Left ventricle myocardium inferior (tissue), 1 donor: ENCODE results near the gene TMEM107. TPM values are rescaled to one million over a fixed set of nuclear protein-coding genes. Genes with fewer than 3 reads are reported as not detected.

Experiments
- DNase-seq: peaks from one replicate; pipeline ENCODE4 v3.0.0-alpha.2; 2020
- H3K27ac ChIP-seq: fragments of 200-600 bp; replicated peaks from 2 replicates; pipeline ENCODE4 v1.8.0; 2021
- H3K27me3 ChIP-seq: fragments of 200-600 bp; 2 replicates; pipeline ENCODE4 v1.8.0; 2021; ENCODE audit warnings: low read depth
- H3K36me3 ChIP-seq: fragments of 200-600 bp; 2 replicates; pipeline ENCODE4 v1.8.0; 2021
- H3K4me1 ChIP-seq: fragments of 200-600 bp; 2 replicates; pipeline ENCODE4 v1.8.0; 2021
- H3K4me3 ChIP-seq: fragments of 200-600 bp; 2 replicates; pipeline ENCODE4 v1.8.0; 2021; ENCODE audit warnings: mild to moderate bottlenecking, moderate library complexity
- H3K9me3 ChIP-seq: fragments of 200-600 bp; replicated peaks from 2 replicates; pipeline ENCODE4 v1.8.0; 2021
- CTCF ChIP-seq: fragments of 200-600 bp; IDR thresholded peaks from 2 replicates; pipeline ENCODE4 v1.8.0; 2021; ENCODE audit warnings: antibody characterized with exemption, mild to moderate bottlenecking, borderline replicate concordance
- intact Hi-C: fragments of 100-400 bp; cut with micrococcal nuclease; formaldehyde crosslinking; loops from one replicate; pipeline ENCODE4 v1.11.0; 2022
- total RNA-seq: library from RNA; stranded (reverse); fragmentation: NEBNext Ultra II Directional; extraction: Animal tissue kit (Norgen Biotek cat#: 25700); gene quantifications from one replicate; pipeline ENCODE4 v1.2.1, GENCODE V29; 2021
- donor health status: DM: no; HTN: yes; CAD: no; lungs with severe emphysema.

The TMEM107 gene
- total RNA-seq, 1 donor from 2014 or later = 7.9 TPM

DNA sequence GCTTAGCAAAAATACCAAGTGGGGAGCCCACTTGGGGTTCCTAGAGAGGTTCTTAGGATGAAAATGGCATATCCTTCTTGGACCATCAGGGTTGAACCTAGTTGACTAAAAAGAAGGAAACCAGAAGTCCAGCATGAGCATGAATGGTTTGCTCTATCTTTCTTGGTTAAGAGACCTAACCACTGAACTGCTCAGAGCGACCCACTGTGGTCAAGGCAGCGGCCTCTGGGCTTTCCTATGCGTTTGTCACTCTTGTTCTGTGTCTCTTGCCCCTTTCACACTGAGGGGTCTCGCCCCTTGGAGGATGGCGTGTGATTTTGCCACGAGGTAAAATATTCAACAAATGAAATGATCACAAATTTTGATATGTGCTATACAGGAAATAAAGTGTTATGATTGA is 14.3 kb upstream of the TMEM107 start:
- Histone ChIP-seq H3K4me3 (peak overlapping the region; percentile 83), H3K27me3 (no peaks in the 10 kb centered on the region)
- intact Hi-C loops = no loop called here

GRCh38 chr17:8189711-8190477 is 13.7 kb upstream of the TMEM107 start, which contains the start of gene BORCS6:
TSS of gene BORCS6 (minus strand) at chr17:8190180. CDS start at chr17:8190140, 40 bp downstream.
- intact Hi-C loops = loop anchor here (5.0 to 10.0 kb wide), 2 partner anchors 32 to 65 kb away; partner anchors contain the start of gene HES7
- peaks cover 57% of the 10 kb centered on the region for H3K4me1 ChIP-seq
- H3K27ac ChIP-seq = peak within 1 kb of the TSS; percentile 95
- peak; percentile 97 for DNase-seq
- H3K36me3 ChIP-seq = no peaks in the 10 kb centered on the region
- no peaks in the 10 kb centered on the region for H3K9me3 ChIP-seq
- peak; percentile 18 for TF ChIP-seq CTCF
- no peaks in the 10 kb centered on the region for H3K27me3 ChIP-seq
- peak within 1 kb of the TSS; percentile 83 for H3K4me3 ChIP-seq

More for the DNA sequence above, 14.3 kb upstream of the TMEM107 start:
- Histone ChIP-seq H3K36me3 (no peaks in the 10 kb centered on the region), H3K4me1 (peaks cover 56% of the 10 kb centered on the region), H3K9me3 (no peaks in the 10 kb centered on the region), H3K27ac (peak overlapping the region; percentile 95)
- TF ChIP-seq CTCF = no peak
- DNase-seq = no peak

DNA sequence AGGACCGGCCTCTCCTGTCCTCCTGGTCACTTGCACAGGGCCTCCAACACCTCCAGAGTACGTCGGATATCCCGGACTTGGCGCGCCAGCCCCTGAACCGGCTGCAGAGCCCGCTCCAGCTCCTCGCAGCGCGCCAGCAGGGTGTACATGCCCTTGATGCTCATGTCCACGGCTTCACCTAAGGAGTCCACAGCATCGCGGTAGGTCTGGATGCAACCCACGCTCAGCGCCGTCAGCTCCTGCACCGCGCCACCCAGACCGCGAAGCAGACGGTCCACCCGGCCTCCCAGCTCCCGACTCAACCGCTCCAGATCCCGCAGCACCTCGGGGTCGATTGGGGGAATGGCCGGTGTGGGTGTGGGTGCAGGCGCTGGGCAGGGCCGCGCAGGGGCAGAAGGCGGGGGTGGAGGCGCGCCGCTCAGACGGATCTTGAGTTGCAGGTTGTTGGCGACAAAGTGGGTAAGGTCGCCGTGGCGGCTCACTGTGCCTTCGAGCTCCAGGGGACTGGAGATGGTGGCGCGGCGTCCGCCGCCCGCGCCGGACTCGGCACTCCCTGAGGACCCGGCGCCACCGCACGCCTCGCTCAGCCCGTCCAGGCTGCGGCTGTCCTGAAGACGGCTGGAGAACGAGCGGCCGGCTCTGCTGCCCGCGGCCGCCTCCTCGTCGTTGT is 13.0 kb upstream of the TMEM107 start:
- intact Hi-C loops = loop anchor here (5.0 to 10.0 kb wide), 2 partner anchors 33 to 64 kb away; partner anchors contain the start of gene HES7
- no peaks in the 10 kb centered on the region for H3K9me3 ChIP-seq
- no peaks in the 10 kb centered on the region for H3K36me3 ChIP-seq
- H3K4me3 ChIP-seq = peak overlapping the region; percentile 83
- no peaks in the 10 kb centered on the region for H3K27me3 ChIP-seq
- peak; percentile 34 for DNase-seq
- peaks cover 57% of the 10 kb centered on the region for H3K4me1 ChIP-seq
- H3K27ac ChIP-seq = peak overlapping the region; percentile 95
- no peak for TF ChIP-seq CTCF

- no peaks in the 10 kb centered on the region for H3K27me3 ChIP-seq
- peaks cover 57% of the 10 kb centered on the region for H3K4me1 ChIP-seq
- intact Hi-C loops = loop anchor here (5.0 to 10.0 kb wide), 2 partner anchors 34 to 64 kb away; partner anchors contain the start of gene HES7
- DNase-seq = no peak
- H3K27ac ChIP-seq = peak overlapping the region; percentile 95
- no peak for TF ChIP-seq CTCF
- H3K4me3 ChIP-seq = peak overlapping the region; percentile 83
- no peaks in the 10 kb centered on the region for H3K9me3 ChIP-seq
- no peaks in the 10 kb centered on the region for H3K36me3 ChIP-seq
These were observed 12.2 kb upstream of the TMEM107 start for GRCh38 chr17:8188263-8188839.

GRCh38 chr17:8187517-8188262 is 11.5 kb upstream of the TMEM107 start:
- Histone ChIP-seq H3K27ac (peak overlapping the region; percentile 95), H3K4me1 (peaks cover 55% of the 10 kb centered on the region), H3K4me3 (peak overlapping the region; percentile 83), H3K36me3 (no peaks in the 10 kb centered on the region), H3K9me3 (no peaks in the 10 kb centered on the region), H3K27me3 (no peaks in the 10 kb centered on the region)
- peak; percentile 90 for DNase-seq
- TF ChIP-seq CTCF = peak; percentile 7
- intact Hi-C loops = loop anchor here (5.0 to 10.0 kb wide), 2 partner anchors 35 to 63 kb away; partner anchors contain the start of gene HES7
